Endodermal cell (in vitro differentiated cells): ENCODE results near the gene OR8B3. TPM values are rescaled to one million over a fixed set of nuclear protein-coding genes. Genes with fewer than 3 reads are reported as not detected.
"Not testable (repeated sequence)": the region's sequence is repeated elsewhere in the genome, so short reads cannot be mapped to it uniquely, and the experiment has no call there.

ENCODE experiments used
- DNase-seq: peaks from one replicate; pipeline ENCODE4 v3.0.0-alpha.2; 2017
- H3K27ac ChIP-seq: 2 replicates; pipeline ENCODE4 v1.5.1; 2013; ENCODE audit warnings: mild to moderate bottlenecking, low read depth, low read length, moderate library complexity
- H3K27me3 ChIP-seq: 2 replicates; pipeline ENCODE4 v1.6.1; 2013; ENCODE audit warnings: mild to moderate bottlenecking, low read length, moderate library complexity; ENCODE audit not compliant: insufficient read depth, control insufficient read depth, poor library complexity, severe bottlenecking
- H3K36me3 ChIP-seq: 2 replicates; pipeline ENCODE4 v1.7.0; 2013; ENCODE audit warnings: mild to moderate bottlenecking, low read length, moderate library complexity; ENCODE audit not compliant: control insufficient read depth, insufficient read depth
- H3K4me1 ChIP-seq: one replicate; pipeline ENCODE4 v1.7.0; 2013; ENCODE audit warnings: low read length; ENCODE audit not compliant: control insufficient read depth, insufficient read depth
- H3K4me3 ChIP-seq: 2 replicates; pipeline ENCODE4 v1.5.1; 2013; ENCODE audit warnings: mild to moderate bottlenecking, low read length, moderate library complexity
- H3K9ac ChIP-seq: 2 replicates; pipeline ENCODE4 v1.6.1; 2013; ENCODE audit warnings: mild to moderate bottlenecking, low read length, moderate library complexity; ENCODE audit not compliant: poor library complexity, severe bottlenecking; ENCODE audit errors: extremely low read depth
- H3K9me3 ChIP-seq: 2 replicates; pipeline ENCODE4 v1.6.1; 2013; ENCODE audit warnings: mild to moderate bottlenecking, low read length, moderate library complexity; ENCODE audit not compliant: control insufficient read depth
- H3K27ac Mint-ChIP-seq: 2 replicates; pipeline ENCODE4 v1.8.0; 2020; ENCODE audit warnings: mixed read lengths
- H3K27me3 Mint-ChIP-seq: 2 replicates; pipeline ENCODE4 v1.8.0; 2021; ENCODE audit warnings: mild to moderate bottlenecking, mixed read lengths; ENCODE audit not compliant: insufficient read depth
- H3K36me3 Mint-ChIP-seq: 2 replicates; pipeline ENCODE4 v1.8.0; 2020; ENCODE audit warnings: low read depth, mixed read lengths
- H3K4me1 Mint-ChIP-seq: 2 replicates; pipeline ENCODE4 v1.8.0; 2020; ENCODE audit warnings: mixed read lengths
- H3K4me3 Mint-ChIP-seq: 2 replicates; pipeline ENCODE4 v1.8.0; 2020; ENCODE audit warnings: mild to moderate bottlenecking, moderate library complexity, mixed read lengths
- H3K9me3 Mint-ChIP-seq: 2 replicates; pipeline ENCODE4 v1.8.0; 2020; ENCODE audit warnings: mild to moderate bottlenecking, mixed read lengths
- WGBS, 2 experiments: methylation state at CpG; one replicate each; pipeline versions ENCODE4 v1.1.5 to v1.1.7; 2013; ENCODE audit warnings: missing lambda C conversion rate in 2 of 2, mixed read lengths in 1 of 2; ENCODE audit not compliant: insufficient coverage in 1 of 2, insufficient read length in 1 of 2; 5-methylcytosine and 5-hydroxymethylcytosine counted together
- total RNA-seq, 2 donors: library from RNA; stranded (reverse); fragmentation: NEBNext Ultra II Directional in 1 of 2; extraction: Animal tissue kit (Norgen Biotek cat#: 25700) in 1 of 2; gene quantifications; 2 replicates in 1 of 2; 3 replicates in 1 of 2; pipeline ENCODE4 v1.2.1, GENCODE V29; 2021
- TF ChIP-seq, protein P1 (sequence below): fragments of 200-600 bp; sonication (generic); conservative IDR thresholded peaks from 2 replicates; pipeline ENCODE4 v1.5.0; 2021; ENCODE audit warnings: antibody characterized with exemption, mild to moderate bottlenecking

The OR8B3 gene
- total RNA-seq, 2 donors from 2014 or later: not detected

DNA sequence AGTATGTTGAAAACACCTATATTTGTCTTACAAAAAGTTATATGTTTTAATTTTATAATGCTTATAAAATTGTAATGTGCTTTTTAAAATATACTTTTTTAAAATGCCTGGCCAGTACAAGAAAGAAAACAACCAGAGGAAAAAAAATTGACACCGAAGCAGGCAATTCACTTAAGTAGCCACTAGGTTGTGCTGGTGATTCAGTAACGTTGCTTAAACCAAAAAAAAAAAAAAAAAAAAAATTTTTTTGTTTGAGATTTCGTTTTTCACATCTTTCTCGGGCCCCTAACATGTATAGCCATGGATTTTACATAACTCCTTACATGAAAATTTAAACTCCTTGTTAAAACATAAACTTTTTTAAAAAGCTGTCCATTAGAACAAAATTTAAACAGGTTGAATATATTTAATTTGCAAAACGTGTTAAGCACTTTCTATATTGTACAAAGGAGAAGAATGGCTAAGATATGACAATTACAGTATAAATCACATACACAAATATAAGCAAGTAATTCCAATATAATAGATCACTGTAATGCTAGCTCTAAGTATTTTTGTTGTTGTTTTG lies 16.6 kb upstream of the OR8B3 start:
- TF ChIP-seq, protein P1, sequence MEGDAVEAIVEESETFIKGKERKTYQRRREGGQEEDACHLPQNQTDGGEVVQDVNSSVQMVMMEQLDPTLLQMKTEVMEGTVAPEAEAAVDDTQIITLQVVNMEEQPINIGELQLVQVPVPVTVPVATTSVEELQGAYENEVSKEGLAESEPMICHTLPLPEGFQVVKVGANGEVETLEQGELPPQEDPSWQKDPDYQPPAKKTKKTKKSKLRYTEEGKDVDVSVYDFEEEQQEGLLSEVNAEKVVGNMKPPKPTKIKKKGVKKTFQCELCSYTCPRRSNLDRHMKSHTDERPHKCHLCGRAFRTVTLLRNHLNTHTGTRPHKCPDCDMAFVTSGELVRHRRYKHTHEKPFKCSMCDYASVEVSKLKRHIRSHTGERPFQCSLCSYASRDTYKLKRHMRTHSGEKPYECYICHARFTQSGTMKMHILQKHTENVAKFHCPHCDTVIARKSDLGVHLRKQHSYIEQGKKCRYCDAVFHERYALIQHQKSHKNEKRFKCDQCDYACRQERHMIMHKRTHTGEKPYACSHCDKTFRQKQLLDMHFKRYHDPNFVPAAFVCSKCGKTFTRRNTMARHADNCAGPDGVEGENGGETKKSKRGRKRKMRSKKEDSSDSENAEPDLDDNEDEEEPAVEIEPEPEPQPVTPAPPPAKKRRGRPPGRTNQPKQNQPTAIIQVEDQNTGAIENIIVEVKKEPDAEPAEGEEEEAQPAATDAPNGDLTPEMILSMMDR: peak; percentile 82
- Mint-ChIP-seq H3K4me3 (no peak overlapping the region), H3K36me3 (no peaks in the 10 kb centered on the region), H3K9me3 (no peaks in the 10 kb centered on the region), H3K27me3 (peaks cover 16% of the 10 kb centered on the region), H3K27ac (no peak overlapping the region), H3K4me1 (peaks cover 5% of the 10 kb centered on the region)
- 4 to 17% methylated on average over 1 to 3 of the region's 5 CpGs for WGBS, 2 experiments
- H3K9me3 ChIP-seq: no peaks in the 10 kb centered on the region
- H3K4me3 ChIP-seq: no peak overlapping the region
- no peaks in the 10 kb centered on the region for H3K36me3 ChIP-seq
- peaks cover 33% of the 10 kb centered on the region for H3K27me3 ChIP-seq
- peaks cover 4% of the 10 kb centered on the region for H3K4me1 ChIP-seq
- DNase-seq: no peak
- H3K9ac ChIP-seq: no peak overlapping the region
- H3K27ac ChIP-seq: no peak overlapping the region

DNA sequence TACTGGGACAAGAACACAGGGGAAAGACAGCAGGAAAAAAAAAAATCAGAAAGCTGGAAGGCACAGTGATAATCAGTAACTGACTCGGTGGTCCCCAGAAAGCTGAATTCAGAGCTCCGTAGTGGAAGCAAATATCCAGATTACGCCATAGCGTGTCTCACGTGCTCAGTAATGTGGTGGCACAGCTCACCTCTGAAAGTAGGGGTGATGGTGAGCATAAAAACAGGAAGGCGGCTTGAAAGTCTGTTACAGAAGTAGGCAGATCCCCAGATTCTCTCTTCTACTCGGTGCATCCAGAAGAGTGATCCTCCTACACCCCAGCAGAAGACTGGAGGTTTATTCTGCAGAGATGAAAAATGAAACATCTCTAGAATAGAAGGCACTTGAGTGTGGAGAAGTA lies 11.1 kb upstream of the OR8B3 start:
- Histone ChIP-seq H3K27me3 (peaks cover 63% of the 10 kb centered on the region), H3K36me3 (no peaks in the 10 kb centered on the region), H3K9ac (no peak overlapping the region), H3K27ac (no peak overlapping the region), H3K9me3 (no peaks in the 10 kb centered on the region), H3K4me1 (peaks cover 3% of the 10 kb centered on the region), H3K4me3 (no peak overlapping the region)
- 86 to 90% methylated on average over 4 to 7 of the region's 7 CpGs for WGBS, 2 experiments
- TF ChIP-seq, protein P1: no peak
- Mint-ChIP-seq H3K27me3 (peaks cover 31% of the 10 kb centered on the region), H3K4me1 (peaks cover 13% of the 10 kb centered on the region), H3K4me3 (no peak overlapping the region), H3K36me3 (no peaks in the 10 kb centered on the region), H3K9me3 (no peaks in the 10 kb centered on the region), H3K27ac (no peak overlapping the region)
- no peak for DNase-seq

DNA sequence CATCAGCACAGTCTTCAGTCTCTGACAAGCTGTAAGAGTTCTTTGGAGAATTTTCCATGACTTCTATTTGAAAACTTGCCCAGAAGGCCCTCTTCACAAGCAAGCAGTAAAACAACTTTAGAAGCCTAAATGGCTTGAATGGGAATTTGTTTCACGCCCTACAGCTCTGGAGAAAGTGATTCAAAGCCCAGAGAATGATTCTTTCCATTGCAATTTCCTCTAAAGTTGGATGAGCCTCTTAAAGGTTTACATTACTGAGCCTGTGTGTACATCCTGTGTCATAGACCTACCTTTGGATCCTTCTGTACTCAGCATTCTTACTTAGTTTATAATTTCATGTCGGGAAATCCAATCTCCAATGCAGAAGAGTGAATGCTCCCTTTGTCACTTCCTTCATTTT lies 6.8 kb upstream of the OR8B3 start:
- peaks cover 3% of the 10 kb centered on the region for H3K36me3 Mint-ChIP-seq
- WGBS, 2 experiments: 91 to 100% methylated on average over 2 of the region's 2 CpGs
- Histone ChIP-seq H3K27ac (no peak overlapping the region), H3K9ac (no peak overlapping the region), H3K4me1 (no peaks in the 10 kb centered on the region), H3K27me3 (peaks cover 32% of the 10 kb centered on the region), H3K36me3 (no peaks in the 10 kb centered on the region), H3K9me3 (peaks cover 4% of the 10 kb centered on the region), H3K4me3 (no peak overlapping the region)
- DNase-seq: no peak
- no peak overlapping the region for H3K4me3 Mint-ChIP-seq
- H3K27me3 Mint-ChIP-seq: peaks cover 17% of the 10 kb centered on the region
- H3K27ac Mint-ChIP-seq: no peak overlapping the region
- TF ChIP-seq, protein P1: no peak
- peaks cover 13% of the 10 kb centered on the region for H3K4me1 Mint-ChIP-seq
- H3K9me3 Mint-ChIP-seq: peaks cover 14% of the 10 kb centered on the region

DNA sequence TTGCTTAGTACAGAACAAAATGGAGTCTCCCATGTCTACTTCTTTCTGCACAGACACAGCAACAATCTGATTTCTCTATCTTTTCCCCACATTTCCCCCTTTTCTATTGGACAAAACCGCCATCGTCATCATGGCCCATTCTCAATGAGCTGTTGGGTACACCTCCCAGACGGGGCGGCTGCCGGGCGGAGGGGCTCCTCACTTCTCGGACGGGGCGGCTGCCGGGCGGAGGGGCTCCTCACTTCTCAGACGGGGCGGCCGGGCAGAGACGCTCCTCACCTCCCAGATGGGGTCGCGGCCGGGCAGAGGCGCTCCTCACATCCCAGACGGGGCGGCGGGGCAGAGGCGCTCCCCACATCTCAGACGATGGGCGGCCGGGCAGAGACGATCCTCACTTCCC lies 4.4 kb upstream of the OR8B3 start:
- not testable (repeated sequence) for H3K4me3 ChIP-seq, H3K36me3 ChIP-seq, H3K9ac ChIP-seq, H3K4me1 Mint-ChIP-seq, H3K9me3 ChIP-seq, H3K36me3 Mint-ChIP-seq, H3K4me1 ChIP-seq, H3K27ac ChIP-seq, H3K4me3 Mint-ChIP-seq, DNase-seq, H3K27ac Mint-ChIP-seq
- Mint-ChIP-seq H3K27me3 (peaks cover 14% of the 10 kb centered on the region), H3K9me3 (peaks cover 14% of the 10 kb centered on the region)
- H3K27me3 ChIP-seq: peaks cover 19% of the 10 kb centered on the region
- WGBS, 2 experiments: 82 to 89% methylated on average over 3 to 14 of the region's 27 CpGs
